Measurements from ENCODE around the gene LRRC45. TPM values are rescaled to one million over a fixed set of nuclear protein-coding genes. Genes with fewer than 3 reads are reported as not detected.

LRRC45 gene
- total and polyA plus RNA-seq, 9 of the 15 experiments (the other 6 are each of a cell fraction or from before 2014, with no cell fraction given): 3.5 to 21.5 (median 11.2) TPM; not detected in 2

- intact Hi-C loops (cut with micrococcal nuclease): no loop called here
- no peaks in the 10 kb centered on the region for H3K9me1 ChIP-seq (ENCODE audit: control insufficient read depth, insufficient read depth, low read length)
- H3K9me3 ChIP-seq (replicated peaks; ENCODE audit: control insufficient read depth, insufficient read depth, low read depth, low read length): no peaks in the 10 kb centered on the region
- 0% methylated on average over 38 of the region's 47 CpGs for WGBS (ENCODE audit: insufficient coverage, low coverage, missing lambda C conversion rate)
- no peaks in the 10 kb centered on the region for H3K27me3 ChIP-seq (ENCODE audit: control insufficient read depth in 2 of 2, insufficient read depth in 2 of 2, low read length in 2 of 2)
- FAIRE-seq: no peak
- in situ Hi-C loops (cut with MboI): no loop called here
- ATAC-seq: peak; percentile 48
- BruUV-seq (replicated peaks): no TSS peak
- DNase-seq (ENCODE audit: extremely low read depth in 1 of 4, low spot score in 3 of 4): no peak
- POLR2A ChIA-PET: interaction anchor here (0.6 to 3.9 kb wide), 5 partner anchors 12 to 232 kb away, joined by 3 to 24 read pairs (median 4); partner anchors contain the start of gene FASN
- H3K4me2 ChIP-seq (ENCODE audit: insufficient read depth, low read length): peak overlapping the region; percentile 91
- CTCF ChIA-PET (ENCODE audit: low intra/inter-chr PET ratio): no interaction called here
- H3K36me3 ChIP-seq (ENCODE audit: control insufficient read depth, insufficient read depth, low read length): peaks cover 42% of the 10 kb centered on the region; the same call in 2 of the 3 replicates
- no peaks in the 10 kb centered on the region for H4K20me1 ChIP-seq (replicated peaks; ENCODE audit: control insufficient read depth, insufficient read depth, low read length)
- H3K27ac ChIP-seq (ENCODE audit: extremely low read depth, low read depth, low read length): peak overlapping the region; percentile 79
- H2AFZ ChIP-seq (ENCODE audit: low read depth, low read length): peak overlapping the region; percentile 31; the same call in 1 of the 2 replicates
- H3K79me2 ChIP-seq (ENCODE audit: control insufficient read depth, insufficient read depth, low read length): peaks cover 28% of the 10 kb centered on the region
- peaks cover 3 to 58% of the 10 kb centered on the region in 2 experiments; a peak in 3 of 5 replicates for H3K4me1 ChIP-seq (replicated peaks in 1 of 2; ENCODE audit: control insufficient read depth in 2 of 2, insufficient read depth in 2 of 2, low read length in 2 of 2)
- H3K9ac ChIP-seq (ENCODE audit: insufficient read depth in 1 of 2, low read depth in 2 of 2, low read length in 2 of 2): peak overlapping the region; percentile 98 to 100
- peak overlapping the region; percentile 99 for H3K4me3 ChIP-seq
- peak; percentile 56 for TF ChIP-seq ZFX (CRISPR knock-in tag; IDR thresholded peaks at IDR 0.05)
- TF ChIP-seq SAP30 (IDR thresholded peaks at IDR 0.05; ENCODE audit: borderline replicate concordance, insufficient read depth, low read depth, low read length, poor library complexity, severe bottlenecking): peak; percentile 78
- no peak for TF ChIP-seq ZNF780A (CRISPR knock-in tag; IDR thresholded peaks at IDR 0.05)
- no peak for TF ChIP-seq FOXK1 (CRISPR knock-in tag; IDR thresholded peaks at IDR 0.05; ENCODE audit: borderline replicate concordance)
- TF ChIP-seq CLOCK (CRISPR knock-in tag; IDR thresholded peaks at IDR 0.05; ENCODE audit: borderline replicate concordance): no peak
- TF ChIP-seq, protein P1, sequence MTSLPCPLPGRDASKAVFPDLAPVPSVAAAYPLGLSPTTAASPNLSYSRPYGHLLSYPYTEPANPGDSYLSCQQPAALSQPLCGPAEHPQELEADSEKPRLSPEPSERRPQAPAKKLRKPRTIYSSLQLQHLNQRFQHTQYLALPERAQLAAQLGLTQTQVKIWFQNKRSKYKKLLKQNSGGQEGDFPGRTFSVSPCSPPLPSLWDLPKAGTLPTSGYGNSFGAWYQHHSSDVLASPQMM (CRISPR knock-in tag; IDR thresholded peaks at IDR 0.05): no peak
- TF ChIP-seq HNRNPUL1 (IDR thresholded peaks at IDR 0.05; ENCODE audit: low read length): no peak
- TF ChIP-seq IRF2 (CRISPR knock-in tag; IDR thresholded peaks at IDR 0.05): no peak
- no peak for TF ChIP-seq ZNF324 (CRISPR knock-in tag; IDR thresholded peaks at IDR 0.05)
- TF ChIP-seq RBBP5 (IDR thresholded peaks at IDR 0.05; ENCODE audit: borderline replicate concordance, insufficient read depth, low read length, poor library complexity, severe bottlenecking): peak; percentile 83
- no peak for TF ChIP-seq CHAMP1 (IDR thresholded peaks at IDR 0.05)
- TF ChIP-seq, protein P2, sequence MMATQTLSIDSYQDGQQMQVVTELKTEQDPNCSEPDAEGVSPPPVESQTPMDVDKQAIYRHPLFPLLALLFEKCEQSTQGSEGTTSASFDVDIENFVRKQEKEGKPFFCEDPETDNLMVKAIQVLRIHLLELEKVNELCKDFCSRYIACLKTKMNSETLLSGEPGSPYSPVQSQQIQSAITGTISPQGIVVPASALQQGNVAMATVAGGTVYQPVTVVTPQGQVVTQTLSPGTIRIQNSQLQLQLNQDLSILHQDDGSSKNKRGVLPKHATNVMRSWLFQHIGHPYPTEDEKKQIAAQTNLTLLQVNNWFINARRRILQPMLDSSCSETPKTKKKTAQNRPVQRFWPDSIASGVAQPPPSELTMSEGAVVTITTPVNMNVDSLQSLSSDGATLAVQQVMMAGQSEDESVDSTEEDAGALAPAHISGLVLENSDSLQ (IDR thresholded peaks at IDR 0.05): no peak
- TF ChIP-seq SMAD4 (CRISPR knock-in tag; conservative IDR thresholded peaks at IDR 0.05): no peak
- no peak for TF ChIP-seq ZNF431 (CRISPR knock-in tag; IDR thresholded peaks at IDR 0.05)
- TF ChIP-seq ZNF75A (CRISPR knock-in tag; IDR thresholded peaks at IDR 0.05): no peak
- no peak for TF ChIP-seq SRSF1 (IDR thresholded peaks at IDR 0.05; ENCODE audit: low read depth, low read length)
Observed at GRCh38 chr17:82065193-82065637, 42.1 kb downstream of the LRRC45 start.
